Upper lobe of left lung (tissue), 6 donors: ENCODE data around the gene MSMO1. TPM values are rescaled to one million over a fixed set of nuclear protein-coding genes. Genes with fewer than 3 reads are reported as not detected.

Source experiments
- ATAC-seq, 2 donors: fragments of 200-7000 bp; cut with Tn5 transposase; one replicate each; pipeline ENCODE4 v1.9.1; 2022; ENCODE audit warnings: mild to moderate bottlenecking in 2 of 2, moderate library complexity in 2 of 2; ENCODE audit not compliant: low FRiP score in 2 of 2
- DNase-seq, 2 donors: peaks; one replicate each; pipeline ENCODE4 v3.0.0-alpha.2; 2019 to 2020
- H3K27ac ChIP-seq, 4 donors: fragments of 200-600 bp; sonication (generic); one replicate each; pipeline ENCODE4 v1.5.1; 2016 to 2019
- H3K27me3 ChIP-seq, 4 donors: fragments of 200-600 bp; sonication (generic); one replicate each; pipeline ENCODE4 v1.5.1; 2017 to 2019
- H3K36me3 ChIP-seq, 4 donors: fragments of 200-600 bp; sonication (generic); one replicate each; pipeline ENCODE4 v1.5.1; 2016 to 2019
- H3K4me1 ChIP-seq, 4 donors: fragments of 200-600 bp; sonication (generic); one replicate each; pipeline ENCODE4 v1.5.1; 2018 to 2019
- H3K4me3 ChIP-seq, 4 donors: fragments of 200-600 bp; sonication (generic); one replicate each; pipeline ENCODE4 v1.5.1; 2017 to 2019; ENCODE audit warnings: mild to moderate bottlenecking in 2 of 4, moderate library complexity in 1 of 4
- H3K9me3 ChIP-seq, 4 donors: fragments of 200-600 bp; sonication (generic); one replicate each; pipeline ENCODE4 v1.5.1; 2018 to 2019
- CTCF ChIP-seq, 6 experiments: fragments of 450-650 bp in 4 of 6; fragments of 200-600 bp in 2 of 6; sonication (generic) in 2 of 6; IDR thresholded peaks; one replicate each; pipeline ENCODE4 v1.5.1; 2016 to 2019; ENCODE audit warnings: antibody characterized with exemption in 6 of 6
- EP300 ChIP-seq, 4 donors: sonication (generic); formaldehyde crosslinking; IDR thresholded peaks; one replicate each; pipeline ENCODE4 v1.5.1; 2017; ENCODE audit warnings: antibody characterized with exemption in 4 of 4, control low read depth in 2 of 4
- POLR2A ChIP-seq, 4 donors: fragments of 450-650 bp; IDR thresholded peaks; one replicate each; pipeline ENCODE4 v1.5.1; 2016 to 2017; ENCODE audit warnings: antibody characterized with exemption in 4 of 4, mild to moderate bottlenecking in 2 of 4
- POLR2AphosphoS5 ChIP-seq, 2 donors: sonication (generic); formaldehyde crosslinking; IDR thresholded peaks; one replicate each; pipeline ENCODE4 v1.5.1; 2017; ENCODE audit warnings: antibody characterized with exemption in 2 of 2
- WGBS, 2 donors: methylation state at CpG; one replicate each; pipeline ENCODE4 v1.1.5; 2017 to 2018; 5-methylcytosine and 5-hydroxymethylcytosine counted together
- small RNA-seq, 4 donors: library from RNA; depleted of rRNA; stranded (forward); fragments of <200 nt; gene quantifications; one replicate each; pipeline ENCODE3, GENCODE V24; 2016
- total RNA-seq, 6 donors: library from RNA; depleted of rRNA in 4 of 6; stranded (reverse); fragments of >200 nt in 4 of 6; gene quantifications; one replicate each; pipeline versions ENCODE4 v1.1.0 to v1.2.1, GENCODE V29; 2016 to 2021
- donor health status: DM: no; HTN: no; CAD: no; lungs with moderate emphysema.
- donor health status: DM: no; HTN: yes; CAD: no; lungs with severe emphysema.

The MSMO1 gene
- total RNA-seq, 6 donors from 2014 or later, result 21.0 to 193 (median 125) TPM

DNA sequence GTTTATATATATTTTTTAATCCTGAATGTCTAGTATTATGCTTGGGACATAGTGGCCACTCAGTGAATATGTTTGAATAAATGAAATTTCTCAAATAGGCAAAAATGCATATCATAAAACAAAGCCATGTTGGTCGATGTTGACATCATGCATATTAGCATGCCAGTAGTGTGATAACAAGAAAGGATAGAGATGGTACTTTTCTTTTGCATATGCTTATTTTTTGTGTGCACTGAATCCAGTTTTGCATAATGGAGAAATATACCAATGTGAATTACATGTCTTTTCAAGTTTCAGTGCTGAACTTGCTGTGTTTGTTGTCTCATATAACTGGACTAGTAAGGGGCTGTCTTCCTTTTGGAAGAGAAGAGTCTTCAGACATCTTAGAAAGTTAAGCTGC is 58.9 kb downstream of the MSMO1 start:
- Histone ChIP-seq H3K27ac (no peak overlapping the region), H3K4me1 (no peaks in the 10 kb centered on the region), H3K4me3 (no peak overlapping the region), H3K36me3 (no peaks in the 10 kb centered on the region), H3K27me3 (no peaks in the 10 kb centered on the region), H3K9me3 (no peaks in the 10 kb centered on the region)
- 84 to 92% methylated on average over 1 of the region's 1 CpG for WGBS, 2 donors
- no peak for ATAC-seq
- DNase-seq, result no peak
- no peak for TF ChIP-seq CTCF (IDR thresholded peaks at IDR 0.05)
- TF ChIP-seq EP300 (IDR thresholded peaks at IDR 0.05), result no peak
- TF ChIP-seq POLR2A (IDR thresholded peaks at IDR 0.05), result no peak
- TF ChIP-seq POLR2AphosphoS5 (IDR thresholded peaks at IDR 0.05), result no peak

GRCh38 chr4:165388756-165389155 is 61.3 kb downstream of the MSMO1 start:
- Histone ChIP-seq H3K9me3 (no peaks in the 10 kb centered on the region), H3K36me3 (no peaks in the 10 kb centered on the region), H3K27ac (no peak overlapping the region), H3K27me3 (no peaks in the 10 kb centered on the region), H3K4me3 (no peak overlapping the region), H3K4me1 (no peaks in the 10 kb centered on the region)
- DNase-seq (no peak), ATAC-seq (no peak)
- TF ChIP-seq POLR2AphosphoS5 (IDR thresholded peaks at IDR 0.05), result no peak
- TF ChIP-seq CTCF (IDR thresholded peaks at IDR 0.05), result no peak
- no peak for TF ChIP-seq POLR2A (IDR thresholded peaks at IDR 0.05)
- TF ChIP-seq EP300 (IDR thresholded peaks at IDR 0.05), result no peak

Small RNA genes lying within 50 kb of the gene (small RNA-seq; reads per million reads assigned to genes)
- 0 to 0.12 (median 0) reads per million in 4 donors for gene MIR578

Other genes starting within 250 kb of the MSMO1 start
- 10 to 100 TPM in 4 of 6 donors, 1 to 10 TPM in 2; 6.2 to 20.7 (median 14.9) TPM for gene TMEM192, start 214.8 kb upstream of the MSMO1 start, total RNA-seq
- gene KLHL2, start 120.1 kb upstream of the MSMO1 start, total RNA-seq, result 10 to 100 TPM; 25.1 to 57.6 (median 41.5) TPM
- gene CPE, start 51.3 kb downstream of the MSMO1 start, total RNA-seq, result 10 to 100 TPM in 5 of 6 donors, 1 to 10 TPM in 1; 4.2 to 53.7 (median 23.3) TPM